Right renal pelvis (tissue), 4 donors: Measurements from ENCODE around the gene ZNF790. TPM values are rescaled to one million over a fixed set of nuclear protein-coding genes. Genes with fewer than 3 reads are reported as not detected.
A peak's percentile ranks its signal among the peaks of the same experiment; 100 is the strongest.

Experiments used
- DNase-seq, 4 donors: peaks; one replicate each; pipeline ENCODE4 v3.0.0-alpha.2; 2013; ENCODE audit warnings: low read depth in 4 of 4, low spot score in 3 of 4, missing footprints in 1 of 4
- polyA plus RNA-seq, 4 donors: library from polyadenylated mRNA; unstranded; fragments of 120-200 nt; gene quantifications; one replicate each; pipeline ENCODE4 v1.2.1, GENCODE V29; 2013; ENCODE audit not compliant: insufficient read length in 4 of 4

Gene ZNF790
- polyA plus RNA-seq, 4 donors = 9.9 to 14.8 (median 11.5) TPM

DNA sequence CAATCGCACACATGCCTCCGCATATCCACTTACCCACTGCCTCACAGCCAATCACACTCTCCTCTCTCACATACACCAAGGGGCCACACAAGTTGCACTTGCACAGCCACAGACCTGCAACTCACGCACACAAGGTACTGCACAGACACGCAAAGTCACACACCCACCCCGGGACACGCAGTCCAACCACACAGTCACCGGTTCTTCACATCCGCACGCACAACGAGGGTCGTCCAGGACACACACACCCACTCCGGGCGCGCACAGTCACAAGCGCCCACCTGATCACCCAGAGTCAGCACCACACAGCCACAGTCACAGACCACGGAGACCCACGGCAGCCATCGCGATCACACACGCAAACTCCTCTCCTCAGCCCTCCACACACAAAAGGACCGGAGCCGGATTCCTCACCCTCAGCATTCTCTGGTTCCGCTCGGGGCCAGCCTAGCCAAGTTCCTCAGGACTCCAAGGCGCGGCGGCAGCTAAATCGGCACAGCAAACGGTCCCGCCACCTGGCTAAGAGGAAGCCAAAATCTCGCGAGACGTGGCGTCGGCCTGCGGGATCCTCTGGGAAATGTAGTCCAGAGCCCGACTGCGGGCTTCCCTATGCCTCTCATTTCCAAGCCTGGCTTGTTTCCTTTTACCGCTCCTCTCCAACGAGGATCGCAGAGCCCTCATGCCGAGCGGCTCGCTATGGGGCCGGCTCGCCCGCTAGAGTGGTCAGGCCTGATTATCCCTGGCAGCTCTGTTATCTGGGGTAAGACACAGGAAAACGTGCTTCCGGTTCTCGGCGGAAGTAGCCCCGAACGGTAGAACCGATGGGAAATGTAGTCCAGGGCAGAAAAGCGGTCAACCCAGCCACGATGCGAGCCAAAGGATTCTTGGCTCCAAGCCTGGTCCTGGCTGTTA is 65.6 kb downstream of the ZNF790 start, which contains the start of gene ZNF850:
TSS of gene ZNF850 (minus strand) at position 497 of the 912 bp plus-strand sequence. CDS start 10,201 bp downstream, outside the sequence.
- peak; percentile 89 to 96 (median 90) for DNase-seq

DNA sequence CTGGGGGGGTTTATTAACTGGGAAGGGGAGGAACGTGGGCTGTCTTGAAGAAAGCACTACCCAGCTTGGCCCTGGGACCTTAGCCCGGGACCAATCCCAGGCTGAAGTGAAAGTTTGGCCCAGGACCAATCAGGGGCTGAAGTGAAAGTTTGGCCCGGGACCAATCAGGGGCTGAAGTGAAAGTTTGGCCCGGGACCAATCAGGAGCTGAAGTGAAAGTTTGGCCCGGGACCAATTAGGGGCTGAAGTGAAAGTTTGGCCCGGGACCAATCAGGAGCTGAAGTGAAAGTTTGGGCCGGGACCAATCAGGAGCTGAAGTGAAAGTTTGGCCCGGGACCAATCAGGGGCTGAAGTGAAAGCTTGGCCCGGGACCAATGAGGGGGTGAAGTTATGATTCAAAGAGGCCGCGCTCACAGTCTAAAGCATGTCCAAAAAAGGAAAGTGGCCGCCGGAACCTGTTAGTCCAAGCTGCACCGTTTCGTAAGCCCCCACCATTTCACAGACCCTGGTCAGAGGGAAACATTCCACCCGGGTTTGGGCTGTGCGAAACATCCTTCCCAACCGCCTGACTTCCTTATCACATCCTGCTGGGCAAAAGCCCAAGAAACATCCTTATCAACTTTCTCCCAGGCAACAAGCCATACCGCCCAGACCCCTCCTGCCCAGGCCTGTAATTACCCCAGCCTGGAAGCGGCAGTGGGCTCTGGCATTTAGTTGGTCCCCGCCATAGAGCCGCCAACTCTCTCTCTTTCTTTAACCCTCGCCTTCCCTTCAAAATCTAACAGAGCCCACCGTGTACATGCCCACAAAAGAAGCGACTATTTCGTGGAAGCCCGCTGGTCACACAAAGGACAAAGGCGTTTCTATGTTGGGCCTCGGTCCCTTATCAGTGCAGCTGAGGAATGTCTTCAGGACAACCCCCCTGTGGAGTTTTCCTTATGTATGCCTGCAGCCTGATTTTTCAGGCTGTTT is 66.6 kb downstream of the ZNF790 start:
- peak; percentile 49 to 74 (median 64) for DNase-seq

Other genes with a start within 250 kb of the ZNF790 start
- 1 to 10 TPM; 6.2 to 7.3 (median 6.7) TPM for gene ZNF382, start 233.1 kb downstream of the ZNF790 start, polyA plus RNA-seq
- 10 to 100 TPM; 10.3 to 12.9 (median 11.3) TPM for gene ZNF461, start 171.6 kb downstream of the ZNF790 start, polyA plus RNA-seq
- gene ZNF567, start 150.8 kb downstream of the ZNF790 start, polyA plus RNA-seq = 10 to 100 TPM; 10.1 to 14.5 (median 14.0) TPM
- gene ZNF850, start 65.6 kb downstream of the ZNF790 start, polyA plus RNA-seq = 1 to 10 TPM; 2.2 to 3.3 (median 2.9) TPM
- 10 to 100 TPM; 10.8 to 14.8 (median 13.1) TPM for gene ZNF345, start 12.5 kb upstream of the ZNF790 start, polyA plus RNA-seq
- 1 to 10 TPM; 5.2 to 7.4 (median 7.3) TPM for gene ZNF829, start 77.9 kb upstream of the ZNF790 start, polyA plus RNA-seq
- gene ZNF568, start 77.9 kb upstream of the ZNF790 start, polyA plus RNA-seq = 10 to 100 TPM; 22.5 to 27.5 (median 23.3) TPM
- 10 to 100 TPM; 19.6 to 24.9 (median 22.5) TPM for gene ZNF420, start 240.0 kb upstream of the ZNF790 start, polyA plus RNA-seq